Measurements from ENCODE around the gene C6orf141.

Gene C6orf141

GRCh38 chr6:49550492-49551077 lies at the start of gene C6orf141:
Gene C6orf141 (plus strand): TSS chr6:49550668. CDS start chr6:49550793, 125 bp downstream.
- DNase-seq: no peak

- DNase-seq: no peak
These were observed 45.8 kb upstream of the C6orf141 start for GRCh38 chr6:49504666-49505065.

GRCh38 chr6:49506569-49507111 lies 43.8 kb upstream of the C6orf141 start:
- no peak for DNase-seq

GRCh38 chr6:49509342-49509741 lies 41.1 kb upstream of the C6orf141 start:
- DNase-seq: no peak

- no peak for DNase-seq
These were observed 37.1 kb upstream of the C6orf141 start for GRCh38 chr6:49513153-49513989.

- DNase-seq: peak; percentile 2
These were observed 35.6 kb upstream of the C6orf141 start for GRCh38 chr6:49514571-49515484.

GRCh38 chr6:49515485-49516146 lies 34.9 kb upstream of the C6orf141 start:
- no peak for DNase-seq

GRCh38 chr6:49516147-49516505 lies 34.3 kb upstream of the C6orf141 start:
- DNase-seq: no peak

- DNase-seq: no peak
These were observed 32.5 kb upstream of the C6orf141 start for GRCh38 chr6:49517919-49518318.

- no peak for DNase-seq
These were observed 30.8 kb upstream of the C6orf141 start for GRCh38 chr6:49519660-49520059.

GRCh38 chr6:49522710-49523593 lies 27.5 kb upstream of the C6orf141 start:
- DNase-seq: no peak

GRCh38 chr6:49523901-49524300 lies 26.6 kb upstream of the C6orf141 start:
- DNase-seq: no peak

- no peak for DNase-seq
These were observed 25.9 kb upstream of the C6orf141 start for GRCh38 chr6:49524541-49524940.

GRCh38 chr6:49526598-49526997 lies 23.9 kb upstream of the C6orf141 start:
- no peak for DNase-seq

GRCh38 chr6:49527320-49527719 lies 23.1 kb upstream of the C6orf141 start:
- no peak for DNase-seq

- no peak for DNase-seq
These were observed 21.9 kb upstream of the C6orf141 start for GRCh38 chr6:49528571-49528970.

GRCh38 chr6:49530141-49530776 lies 20.2 kb upstream of the C6orf141 start:
- DNase-seq: no peak

GRCh38 chr6:49531774-49532569 lies 18.5 kb upstream of the C6orf141 start:
- no peak for DNase-seq

- no peak for DNase-seq
These were observed 14.7 kb upstream of the C6orf141 start for GRCh38 chr6:49535795-49536194.

- DNase-seq: no peak
These were observed 11.4 kb upstream of the C6orf141 start for GRCh38 chr6:49539102-49539501.

Data from T1000 (cell line).